Caco-2 (cell line): ENCODE results near the gene EVI5L. TPM values are rescaled to one million over a fixed set of nuclear protein-coding genes. Genes with fewer than 3 reads are reported as not detected.
A peak's percentile ranks its signal among the peaks of the same experiment; 100 is the strongest.

Experiments
- BruUV-seq: library from RNA; stranded (reverse); fragments of 400-500 nt; replicated peaks from 2 replicates; lab custom pipeline; 2021; lab: Mats Ljungman, UMichigan
- CTCF ChIA-PET: fragments of 300-600 bp; sonication (Branson Sonifier 250); formaldehyde crosslinking; loops from one replicate; lab custom pipeline; 2022; ENCODE audit warnings: antibody characterized with exemption; lab: Charles Lee
- POLR2A ChIA-PET: fragments of 300-600 bp; sonication (Branson Sonifier 250); formaldehyde crosslinking; loops from one replicate; lab custom pipeline; 2022; ENCODE audit warnings: antibody characterized with exemption; lab: Charles Lee
- DNase-seq, 2 experiments: peaks; one replicate each; pipeline versions ENCODE4 v3.0.0 to v3.0.0-alpha.2; 2020 to 2022
- H3K27me3 ChIP-seq: replicated peaks from 2 replicates; pipeline ENCODE4 v1.6.0; 2011; ENCODE audit warnings: low read length; ENCODE audit not compliant: control insufficient read depth, insufficient read depth
- H3K36me3 ChIP-seq: 2 replicates; pipeline ENCODE4 v1.5.1; 2011; ENCODE audit warnings: low read length; ENCODE audit not compliant: control insufficient read depth, insufficient read depth
- H3K4me1 ChIP-seq: fragments of 250-450 bp; sonication (Bioruptor Pico); 2 replicates; pipeline ENCODE4 v1.5.1; 2020; ENCODE audit warnings: mild to moderate bottlenecking
- H3K4me3 ChIP-seq: 2 replicates; pipeline ENCODE4 v1.5.1; 2011; ENCODE audit warnings: low read depth, mild to moderate bottlenecking, control low read depth, low read length
- H3K9me3 ChIP-seq: fragments of 250-450 bp; sonication (Bioruptor Pico); 2 replicates; pipeline ENCODE4 v1.5.1; 2020; ENCODE audit warnings: mild to moderate bottlenecking, moderate library complexity
- H3K27ac Mint-ChIP-seq: one replicate; pipeline ENCODE4 v1.8.0; 2022; ENCODE audit warnings: mixed read lengths; ENCODE audit not compliant: unreplicated experiment
- H3K27me3 Mint-ChIP-seq: one replicate; pipeline ENCODE4 v1.8.0; 2022; ENCODE audit warnings: mixed read lengths; ENCODE audit not compliant: insufficient read depth, unreplicated experiment
- H3K36me3 Mint-ChIP-seq: one replicate; pipeline ENCODE4 v1.8.0; 2022; ENCODE audit warnings: mild to moderate bottlenecking, mixed read lengths; ENCODE audit not compliant: insufficient read depth, unreplicated experiment
- H3K4me1 Mint-ChIP-seq: one replicate; pipeline ENCODE4 v1.8.0; 2022; ENCODE audit warnings: low read depth, mixed read lengths; ENCODE audit not compliant: unreplicated experiment
- H3K4me3 Mint-ChIP-seq: one replicate; pipeline ENCODE4 v1.8.0; 2022; ENCODE audit warnings: mild to moderate bottlenecking, moderate library complexity, mixed read lengths; ENCODE audit not compliant: unreplicated experiment
- H3K9me3 Mint-ChIP-seq: one replicate; pipeline ENCODE4 v1.8.0; 2022; ENCODE audit warnings: mixed read lengths; ENCODE audit not compliant: unreplicated experiment
- intact Hi-C: fragments of 100-400 bp; cut with micrococcal nuclease; formaldehyde crosslinking; loops from one replicate; pipeline ENCODE4 v1.10.0; 2022; ENCODE audit not compliant: unreplicated experiment
- total RNA-seq: library from RNA; stranded (reverse); gene quantifications from 2 replicates; pipeline ENCODE4 v1.2.3, GENCODE V29; 2022
- TF ChIP-seq, protein P1 (sequence below), 2 experiments: fragments of 200-600 bp in 1 of 2; IDR thresholded peaks; 1 replicate in 1 of 2; 2 replicates in 1 of 2; pipeline versions ENCODE4 v1.5.1 to v1.8.0; 2011 to 2022; ENCODE audit warnings: antibody characterized with exemption in 1 of 2, control low read depth in 1 of 2, inconsistent platforms in 1 of 2, low read depth in 1 of 2, low read length in 1 of 2, mild to moderate bottlenecking in 1 of 2, moderate library complexity in 1 of 2; ENCODE audit not compliant: insufficient read depth in 1 of 2, severe bottlenecking in 1 of 2, unreplicated experiment in 1 of 2

EVI5L gene
- total RNA-seq, 1 experiment from 2014 or later: 9.8 TPM

DNA sequence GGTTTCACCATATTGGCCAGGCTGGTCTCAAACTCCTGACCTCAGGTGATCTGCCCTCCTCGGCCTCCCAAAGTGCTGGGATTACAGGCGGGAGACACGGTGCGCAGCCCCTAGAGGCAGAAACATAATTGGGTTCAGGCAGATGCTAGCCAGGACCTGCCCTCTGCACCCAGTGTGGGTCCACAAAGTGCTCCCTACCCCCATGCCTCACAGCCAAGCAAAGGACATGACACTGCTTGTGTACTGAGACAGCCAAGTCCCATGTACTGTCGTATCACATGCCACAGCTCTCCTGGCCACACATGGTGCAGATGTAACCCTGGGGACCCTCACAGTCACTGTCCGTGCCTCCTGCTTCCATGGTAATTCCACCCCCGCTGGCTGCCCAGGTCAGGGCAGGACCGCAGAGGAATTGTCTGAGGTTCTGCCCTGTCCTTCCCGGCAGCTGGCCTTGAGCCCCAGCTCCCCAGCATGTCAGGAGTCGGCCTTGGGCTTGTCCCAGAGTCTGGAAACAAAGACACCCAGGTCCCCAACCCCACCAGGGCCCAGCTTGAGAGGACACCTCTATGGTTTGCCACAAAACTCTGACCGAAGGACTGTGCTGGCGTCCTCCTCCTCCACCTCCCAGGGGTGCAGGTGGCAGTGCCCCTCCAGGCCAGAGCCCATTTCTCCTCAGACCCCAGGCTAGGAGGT lies 36.5 kb downstream of the EVI5L start:
- H3K4me1 ChIP-seq: peaks cover 7% of the 10 kb centered on the region
- intact Hi-C loops: no loop called here
- POLR2A ChIA-PET: no interaction called here

DNA sequence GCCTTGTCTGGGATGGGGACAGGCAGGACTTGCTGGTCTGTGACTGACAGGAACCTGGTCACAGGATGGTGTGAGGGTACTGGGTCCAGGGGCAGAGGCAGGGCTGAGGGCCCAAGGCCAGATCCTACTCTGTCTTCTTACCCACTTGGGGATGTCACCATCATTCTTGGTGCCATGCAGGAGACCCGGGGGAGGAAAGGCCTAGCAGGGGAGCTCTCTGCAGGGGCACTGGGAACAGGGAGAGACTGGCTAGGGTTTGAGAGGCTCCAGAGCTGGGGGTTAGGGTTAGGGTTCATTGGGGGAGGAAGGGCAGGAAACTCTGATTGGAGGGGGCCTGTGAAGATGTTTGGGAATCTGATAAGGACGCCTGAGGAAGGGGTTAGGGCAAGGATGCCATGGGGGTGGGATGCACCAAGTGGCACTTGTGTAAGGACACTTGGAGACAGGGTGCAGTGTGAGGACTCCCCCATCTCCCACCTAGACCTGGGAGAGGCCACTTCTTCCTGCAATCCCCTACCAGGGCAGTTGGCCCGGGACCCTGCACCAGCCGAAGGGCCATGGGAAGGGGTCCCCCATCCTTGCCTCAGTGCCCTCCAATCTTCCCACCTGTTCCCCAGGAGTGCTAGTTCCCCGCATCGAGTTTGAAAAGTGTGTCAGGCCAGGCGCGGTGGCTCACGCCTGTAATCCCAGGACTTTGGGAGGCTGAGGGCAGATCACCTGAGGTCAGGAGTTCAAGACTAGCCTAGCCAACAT lies 37.2 kb downstream of the EVI5L start:
- TF ChIP-seq, protein P1, sequence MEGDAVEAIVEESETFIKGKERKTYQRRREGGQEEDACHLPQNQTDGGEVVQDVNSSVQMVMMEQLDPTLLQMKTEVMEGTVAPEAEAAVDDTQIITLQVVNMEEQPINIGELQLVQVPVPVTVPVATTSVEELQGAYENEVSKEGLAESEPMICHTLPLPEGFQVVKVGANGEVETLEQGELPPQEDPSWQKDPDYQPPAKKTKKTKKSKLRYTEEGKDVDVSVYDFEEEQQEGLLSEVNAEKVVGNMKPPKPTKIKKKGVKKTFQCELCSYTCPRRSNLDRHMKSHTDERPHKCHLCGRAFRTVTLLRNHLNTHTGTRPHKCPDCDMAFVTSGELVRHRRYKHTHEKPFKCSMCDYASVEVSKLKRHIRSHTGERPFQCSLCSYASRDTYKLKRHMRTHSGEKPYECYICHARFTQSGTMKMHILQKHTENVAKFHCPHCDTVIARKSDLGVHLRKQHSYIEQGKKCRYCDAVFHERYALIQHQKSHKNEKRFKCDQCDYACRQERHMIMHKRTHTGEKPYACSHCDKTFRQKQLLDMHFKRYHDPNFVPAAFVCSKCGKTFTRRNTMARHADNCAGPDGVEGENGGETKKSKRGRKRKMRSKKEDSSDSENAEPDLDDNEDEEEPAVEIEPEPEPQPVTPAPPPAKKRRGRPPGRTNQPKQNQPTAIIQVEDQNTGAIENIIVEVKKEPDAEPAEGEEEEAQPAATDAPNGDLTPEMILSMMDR (IDR thresholded peaks at IDR 0.05; ENCODE audit: insufficient read depth in 1 of 2, low read depth in 1 of 2, low read length in 1 of 2, severe bottlenecking in 1 of 2, unreplicated experiment in 1 of 2): no peak
- H3K27me3 Mint-ChIP-seq: no peaks in the 10 kb centered on the region
- H3K4me1 ChIP-seq: peaks cover 7% of the 10 kb centered on the region

More for the DNA sequence above, 36.5 kb downstream of the EVI5L start:
- no TSS peak for BruUV-seq
- Mint-ChIP-seq H3K4me3 (no peak overlapping the region), H3K4me1 (peaks cover 6% of the 10 kb centered on the region), H3K27me3 (no peaks in the 10 kb centered on the region), H3K36me3 (peaks cover 11% of the 10 kb centered on the region), H3K9me3 (no peaks in the 10 kb centered on the region), H3K27ac (no peak overlapping the region)
- DNase-seq: no peak
- H3K36me3 ChIP-seq: no peaks in the 10 kb centered on the region
- CTCF ChIA-PET: no interaction called here
- no peaks in the 10 kb centered on the region for H3K9me3 ChIP-seq
- H3K27me3 ChIP-seq: no peaks in the 10 kb centered on the region; the same call in 1 of the 2 replicates
- H3K4me3 ChIP-seq: no peak overlapping the region
- TF ChIP-seq, protein P1 (IDR thresholded peaks at IDR 0.05; ENCODE audit: insufficient read depth in 1 of 2, low read depth in 1 of 2, low read length in 1 of 2, severe bottlenecking in 1 of 2, unreplicated experiment in 1 of 2): no peak

DNA sequence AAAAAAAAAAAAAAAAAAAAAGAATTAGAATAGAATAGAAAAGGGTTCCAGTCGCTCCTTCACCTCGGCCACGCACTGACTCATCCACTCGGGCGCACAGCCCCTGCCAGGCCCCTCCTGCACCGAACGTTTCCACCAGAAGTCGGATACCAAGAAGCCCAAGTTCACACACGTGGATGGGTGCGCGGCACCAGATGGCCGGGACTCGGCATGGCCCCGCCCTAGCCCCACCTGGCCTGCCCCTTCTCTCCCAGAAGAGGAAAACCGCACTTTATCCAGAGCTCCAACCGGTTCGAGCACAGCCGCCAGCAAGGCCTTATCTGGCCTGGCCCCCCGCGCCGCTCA lies 38.3 kb downstream of the EVI5L start:
- Mint-ChIP-seq H3K27me3 (no peaks in the 10 kb centered on the region), H3K4me3 (peak overlapping the region; percentile 87), H3K4me1 (peaks cover 9% of the 10 kb centered on the region), H3K36me3 (peaks cover 19% of the 10 kb centered on the region), H3K27ac (peak overlapping the region; percentile 89), H3K9me3 (no peaks in the 10 kb centered on the region)
- Histone ChIP-seq H3K9me3 (no peaks in the 10 kb centered on the region), H3K4me1 (peaks cover 7% of the 10 kb centered on the region), H3K4me3 (peak overlapping the region; percentile 77), H3K36me3 (no peaks in the 10 kb centered on the region), H3K27me3 (no peaks in the 10 kb centered on the region; the same call in 1 of the 2 replicates)
- TF ChIP-seq, protein P1 (IDR thresholded peaks at IDR 0.05; ENCODE audit: insufficient read depth in 1 of 2, low read depth in 1 of 2, low read length in 1 of 2, severe bottlenecking in 1 of 2, unreplicated experiment in 1 of 2): no peak
- DNase-seq: no peak
- ChIA-PET CTCF (interaction anchor here (0.6 to 2.2 kb wide), 10 partner anchors 10 to 544 kb away, joined by 3 to 50 read pairs (median 12); partner anchors contain the start of genes MAP2K7, PET100, SNAPC2 and TIMM44), POLR2A (interaction anchor here (0.6 to 2.2 kb wide), 7 partner anchors 20 to 769 kb away, joined by 3 to 21 read pairs (median 15); partner anchors contain the start of genes LRRC8E, MAP2K7, SNAPC2 and TIMM44)
- intact Hi-C loops: loop anchor here (2.0 kb wide), 1 partner anchor 35 kb away; the partner anchor contains the start of gene MAP2K7
- no TSS peak for BruUV-seq

More for the DNA sequence above, 37.2 kb downstream of the EVI5L start:
- intact Hi-C loops: no loop called here
- H3K9me3 Mint-ChIP-seq: no peaks in the 10 kb centered on the region
- CTCF ChIA-PET: no interaction called here
- H3K36me3 Mint-ChIP-seq: peaks cover 18% of the 10 kb centered on the region
- DNase-seq: no peak
- H3K27ac Mint-ChIP-seq: no peak overlapping the region
- H3K9me3 ChIP-seq: no peaks in the 10 kb centered on the region
- POLR2A ChIA-PET: no interaction called here
- H3K36me3 ChIP-seq: no peaks in the 10 kb centered on the region
- BruUV-seq: no TSS peak
- peaks cover 9% of the 10 kb centered on the region for H3K4me1 Mint-ChIP-seq
- H3K27me3 ChIP-seq: no peaks in the 10 kb centered on the region; the same call in 1 of the 2 replicates
- peak overlapping the region; percentile 87 for H3K4me3 Mint-ChIP-seq
- H3K4me3 ChIP-seq: no peak overlapping the region
